Omental fat pad (tissue), 4 donors: ENCODE measurements around the gene PHKB. TPM values are rescaled to one million over a fixed set of nuclear protein-coding genes. Genes with fewer than 3 reads are reported as not detected.

Source experiments
- ATAC-seq: fragments of 150-250 bp; one replicate; pipeline ENCODE4 v1.9.1; 2016; ENCODE audit warnings: mild to moderate bottlenecking, moderate library complexity; ENCODE audit not compliant: low FRiP score
- DNase-seq: peaks from one replicate; pipeline ENCODE4 v3.0.0-alpha.2; 2019; ENCODE audit warnings: low spot score
- CTCF ChIP-seq, 3 donors: fragments of 450-650 bp; IDR thresholded peaks; one replicate each; pipeline ENCODE4 v1.5.1; 2016 to 2017; ENCODE audit warnings: antibody characterized with exemption in 3 of 3, mild to moderate bottlenecking in 3 of 3, moderate library complexity in 2 of 3
- small RNA-seq: library from RNA; depleted of rRNA; stranded (forward); fragments of <200 nt; gene quantifications from one replicate; pipeline ENCODE3, GENCODE V24; 2016
- total RNA-seq, 4 donors: library from RNA; depleted of rRNA; stranded (reverse); fragments of >200 nt; gene quantifications; one replicate each; pipeline ENCODE4 v1.1.0, GENCODE V29; 2016

Gene PHKB
- total RNA-seq, 4 donors from 2014 or later = 55.1 to 112 (median 66.4) TPM

- ATAC-seq (no peak), DNase-seq (no peak)
- no peak for TF ChIP-seq CTCF (IDR thresholded peaks at IDR 0.05)
These were observed 273.1 kb downstream of the PHKB start for GRCh38 chr16:47734081-47734857.

GRCh38 chr16:47734987-47735594, 274.0 kb downstream of the PHKB start:
- ATAC-seq (no peak), DNase-seq (no peak)
- no peak for TF ChIP-seq CTCF (IDR thresholded peaks at IDR 0.05)

- no peak for TF ChIP-seq CTCF (IDR thresholded peaks at IDR 0.05)
- ATAC-seq (no peak), DNase-seq (no peak)
These were observed 289.2 kb downstream of the PHKB start for GRCh38 chr16:47750371-47750770.

Small RNA genes within 50 kb of the gene (small RNA-seq; reads per million reads assigned to genes)
- gene RNA5SP425 = not detected

Other genes with a start within 250 kb of the PHKB start
- 10 to 100 TPM; 32.5 to 63.1 (median 43.1) TPM for gene ITFG1, start 268 bp upstream of the PHKB start, total RNA-seq